ENCODE measurements around the gene CDYL. TPM values are rescaled to one million over a fixed set of nuclear protein-coding genes. Genes with fewer than 3 reads are reported as not detected.

CDYL gene
- total and polyA plus RNA-seq, 2 donors: 10.4 to 56.0 TPM

DNA sequence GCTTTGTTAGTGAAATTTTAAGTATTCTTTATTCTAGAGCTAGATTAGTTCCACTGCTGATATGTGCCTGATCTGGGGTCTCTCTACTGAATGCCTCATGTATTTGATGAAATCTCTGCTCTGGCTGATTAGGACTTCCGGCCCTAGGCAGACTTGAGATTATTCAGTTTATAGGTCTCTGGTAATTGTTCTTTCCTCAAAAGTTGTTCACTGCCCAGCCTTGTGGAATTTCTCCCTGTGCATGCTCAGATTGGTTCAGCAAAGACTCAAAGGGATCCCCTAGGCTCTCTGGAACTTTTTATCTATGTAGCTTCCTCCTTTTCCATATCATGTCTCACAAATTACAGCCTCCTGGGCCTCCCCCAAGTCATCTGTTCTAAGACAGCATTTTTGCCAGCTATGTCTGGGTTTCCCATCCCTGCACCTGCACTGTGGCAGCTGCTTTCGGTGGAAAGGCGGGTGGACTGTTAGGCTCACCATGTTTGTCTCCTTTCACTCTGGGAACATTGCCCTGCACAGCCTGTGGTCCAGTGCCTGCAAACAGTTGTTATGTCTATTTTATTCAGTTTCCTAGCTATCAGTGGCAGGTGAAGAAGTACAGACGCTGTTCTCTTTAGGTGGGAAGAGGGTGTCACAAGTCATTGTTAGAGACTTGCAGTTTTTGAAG lies 154.0 kb downstream of the CDYL start:
- Histone ChIP-seq H3K4me3 (ENCODE audit: low read length in 2 of 2) (no peak overlapping the region), H3K9me3 (ENCODE audit: control insufficient read depth in 2 of 2, insufficient read depth in 1 of 2, low read length in 1 of 2) (peaks cover 0 to 3% of the 10 kb centered on the region in 2 donors), H3K27me3 (ENCODE audit: control insufficient read depth in 2 of 2, insufficient read depth in 1 of 2, low read length in 1 of 2) (no peaks in the 10 kb centered on the region), H3K4me1 (ENCODE audit: control insufficient read depth in 2 of 2, insufficient read depth in 2 of 2, low read length in 2 of 2) (peaks cover 0 to 27% of the 10 kb centered on the region in 2 donors), H3K27ac (ENCODE audit: low read depth in 1 of 2, low read length in 1 of 2) (no peak overlapping the region), H3K36me3 (ENCODE audit: control insufficient read depth in 2 of 2, insufficient read depth in 2 of 2, low read length in 1 of 2) (no peaks in the 10 kb centered on the region)
- no peak for DNase-seq (ENCODE audit: low read depth in 6 of 9, low spot score in 9 of 9)
- 72% methylated on average over 4 of the region's 4 CpGs for WGBS

DNA sequence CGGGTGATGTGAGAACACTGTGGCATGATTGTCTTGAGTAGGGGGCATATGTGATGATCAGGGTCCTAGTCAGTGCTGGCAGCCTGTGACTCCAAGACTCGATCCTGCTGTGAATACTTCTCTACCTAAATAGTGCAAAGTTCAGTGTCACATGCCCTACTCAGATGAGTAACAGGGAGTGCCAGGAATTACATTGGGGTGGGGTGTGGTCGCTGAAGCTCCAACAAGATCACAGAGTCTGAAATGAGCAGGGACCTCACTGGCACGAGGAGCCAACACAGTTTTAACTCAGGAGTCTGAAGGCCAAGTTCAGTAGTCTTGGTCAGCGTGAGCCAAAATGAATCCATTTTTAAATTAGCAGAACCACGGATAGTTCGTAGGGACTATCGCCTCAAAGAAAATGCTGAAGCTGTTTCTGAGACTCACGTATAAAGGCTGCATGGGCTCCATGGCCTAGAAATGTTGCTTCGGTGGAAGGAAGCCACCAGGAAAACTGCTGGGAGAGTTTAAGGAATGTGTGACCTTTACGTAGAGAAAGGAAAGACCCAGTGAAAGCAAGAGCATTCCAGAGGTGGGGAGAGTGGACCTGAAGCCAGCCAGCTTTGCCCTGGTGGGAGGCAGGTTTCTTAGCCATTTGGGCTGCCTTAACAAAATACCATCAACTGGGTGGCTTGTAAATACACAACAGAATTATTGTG lies 155.5 kb downstream of the CDYL start:
- DNase-seq (ENCODE audit: low read depth in 6 of 9, low spot score in 9 of 9): no peak
- peaks cover 4% of the 10 kb centered on the region in 2 donors for H3K36me3 ChIP-seq (ENCODE audit: control insufficient read depth in 2 of 2, insufficient read depth in 2 of 2, low read length in 1 of 2)
- H3K27ac ChIP-seq (ENCODE audit: low read depth in 1 of 2, low read length in 1 of 2): no peak overlapping the region
- H3K4me1 ChIP-seq (ENCODE audit: control insufficient read depth in 2 of 2, insufficient read depth in 2 of 2, low read length in 2 of 2): peaks cover 0 to 36% of the 10 kb centered on the region in 2 donors
- 98% methylated on average over 11 of the region's 11 CpGs for WGBS
- no peaks in the 10 kb centered on the region for H3K27me3 ChIP-seq (ENCODE audit: control insufficient read depth in 2 of 2, insufficient read depth in 1 of 2, low read length in 1 of 2)
- H3K4me3 ChIP-seq (ENCODE audit: low read length in 2 of 2): no peak overlapping the region
- peaks cover 0 to 3% of the 10 kb centered on the region in 2 donors for H3K9me3 ChIP-seq (ENCODE audit: control insufficient read depth in 2 of 2, insufficient read depth in 1 of 2, low read length in 1 of 2)

GRCh38 chr6:4932228-4932903 lies 156.2 kb downstream of the CDYL start:
- Histone ChIP-seq H3K4me3 (ENCODE audit: low read length in 2 of 2) (no peak overlapping the region), H3K27ac (ENCODE audit: low read depth in 1 of 2, low read length in 1 of 2) (no peak overlapping the region), H3K9me3 (ENCODE audit: control insufficient read depth in 2 of 2, insufficient read depth in 1 of 2, low read length in 1 of 2) (peaks cover 0 to 3% of the 10 kb centered on the region in 2 donors), H3K27me3 (ENCODE audit: control insufficient read depth in 2 of 2, insufficient read depth in 1 of 2, low read length in 1 of 2) (no peaks in the 10 kb centered on the region), H3K36me3 (ENCODE audit: control insufficient read depth in 2 of 2, insufficient read depth in 2 of 2, low read length in 1 of 2) (peaks cover 4% of the 10 kb centered on the region in 2 donors), H3K4me1 (ENCODE audit: control insufficient read depth in 2 of 2, insufficient read depth in 2 of 2, low read length in 2 of 2) (peaks cover 0 to 36% of the 10 kb centered on the region in 2 donors)
- DNase-seq (ENCODE audit: low read depth in 6 of 9, low spot score in 9 of 9): no peak
- 94% methylated on average over 8 of the region's 8 CpGs for WGBS

GRCh38 chr6:4935486-4935885 lies 159.3 kb downstream of the CDYL start:
- Histone ChIP-seq H3K27me3 (ENCODE audit: control insufficient read depth in 2 of 2, insufficient read depth in 1 of 2, low read length in 1 of 2) (no peaks in the 10 kb centered on the region), H3K4me3 (ENCODE audit: low read length in 2 of 2) (no peak overlapping the region), H3K27ac (ENCODE audit: low read depth in 1 of 2, low read length in 1 of 2) (no peak overlapping the region), H3K36me3 (ENCODE audit: control insufficient read depth in 2 of 2, insufficient read depth in 2 of 2, low read length in 1 of 2) (peaks cover 4 to 7% of the 10 kb centered on the region in 2 donors), H3K4me1 (ENCODE audit: control insufficient read depth in 2 of 2, insufficient read depth in 2 of 2, low read length in 2 of 2) (peaks cover 0 to 32% of the 10 kb centered on the region in 2 donors), H3K9me3 (ENCODE audit: control insufficient read depth in 2 of 2, insufficient read depth in 1 of 2, low read length in 1 of 2) (peaks cover 0 to 3% of the 10 kb centered on the region in 2 donors)
- DNase-seq (ENCODE audit: low read depth in 6 of 9, low spot score in 9 of 9): no peak
- WGBS: 70% methylated on average over 10 of the region's 10 CpGs

GRCh38 chr6:4935975-4936680 lies 159.9 kb downstream of the CDYL start:
- Histone ChIP-seq H3K9me3 (ENCODE audit: control insufficient read depth in 2 of 2, insufficient read depth in 1 of 2, low read length in 1 of 2) (peaks cover 0 to 3% of the 10 kb centered on the region in 2 donors), H3K27me3 (ENCODE audit: control insufficient read depth in 2 of 2, insufficient read depth in 1 of 2, low read length in 1 of 2) (no peaks in the 10 kb centered on the region), H3K4me3 (ENCODE audit: low read length in 2 of 2) (no peak overlapping the region), H3K36me3 (ENCODE audit: control insufficient read depth in 2 of 2, insufficient read depth in 2 of 2, low read length in 1 of 2) (peaks cover 4 to 7% of the 10 kb centered on the region in 2 donors), H3K27ac (ENCODE audit: low read depth in 1 of 2, low read length in 1 of 2) (no peak overlapping the region), H3K4me1 (ENCODE audit: control insufficient read depth in 2 of 2, insufficient read depth in 2 of 2, low read length in 2 of 2) (peaks cover 0 to 29% of the 10 kb centered on the region in 2 donors)
- 94% methylated on average over 13 of the region's 13 CpGs for WGBS
- DNase-seq (ENCODE audit: low read depth in 6 of 9, low spot score in 9 of 9): no peak

GRCh38 chr6:4936681-4937041 lies 160.5 kb downstream of the CDYL start:
- peaks cover 4 to 7% of the 10 kb centered on the region in 2 donors for H3K36me3 ChIP-seq (ENCODE audit: control insufficient read depth in 2 of 2, insufficient read depth in 2 of 2, low read length in 1 of 2)
- DNase-seq (ENCODE audit: low read depth in 6 of 9, low spot score in 9 of 9): peak in 3 of 9 donors; percentile 15 to 55 (median 28)
- H3K27me3 ChIP-seq (ENCODE audit: control insufficient read depth in 2 of 2, insufficient read depth in 1 of 2, low read length in 1 of 2): no peaks in the 10 kb centered on the region
- H3K27ac ChIP-seq (ENCODE audit: low read depth in 1 of 2, low read length in 1 of 2): no peak overlapping the region
- H3K4me3 ChIP-seq (ENCODE audit: low read length in 2 of 2): no peak overlapping the region
- 48% methylated on average over 4 of the region's 4 CpGs for WGBS
- peaks cover 0 to 23% of the 10 kb centered on the region in 2 donors for H3K4me1 ChIP-seq (ENCODE audit: control insufficient read depth in 2 of 2, insufficient read depth in 2 of 2, low read length in 2 of 2)
- peaks cover 0 to 3% of the 10 kb centered on the region in 2 donors for H3K9me3 ChIP-seq (ENCODE audit: control insufficient read depth in 2 of 2, insufficient read depth in 1 of 2, low read length in 1 of 2)

- H3K9me3 ChIP-seq (ENCODE audit: control insufficient read depth in 2 of 2, insufficient read depth in 1 of 2, low read length in 1 of 2): peaks cover 0 to 3% of the 10 kb centered on the region in 2 donors
- no peak for DNase-seq (ENCODE audit: low read depth in 6 of 9, low spot score in 9 of 9)
- peaks cover 0 to 24% of the 10 kb centered on the region in 2 donors for H3K4me1 ChIP-seq (ENCODE audit: control insufficient read depth in 2 of 2, insufficient read depth in 2 of 2, low read length in 2 of 2)
- no peak overlapping the region for H3K27ac ChIP-seq (ENCODE audit: low read depth in 1 of 2, low read length in 1 of 2)
- H3K4me3 ChIP-seq (ENCODE audit: low read length in 2 of 2): no peak overlapping the region
- 96% methylated on average over 9 of the region's 9 CpGs for WGBS
- H3K27me3 ChIP-seq (ENCODE audit: control insufficient read depth in 2 of 2, insufficient read depth in 1 of 2, low read length in 1 of 2): no peaks in the 10 kb centered on the region
- peaks cover 4 to 7% of the 10 kb centered on the region in 2 donors for H3K36me3 ChIP-seq (ENCODE audit: control insufficient read depth in 2 of 2, insufficient read depth in 2 of 2, low read length in 1 of 2)
Observed at GRCh38 chr6:4937414-4937813, 161.2 kb downstream of the CDYL start.

GRCh38 chr6:4939241-4939640 lies 163.0 kb downstream of the CDYL start:
- 95% methylated on average over 1 of the region's 1 CpG for WGBS
- Histone ChIP-seq H3K9me3 (ENCODE audit: control insufficient read depth in 2 of 2, insufficient read depth in 1 of 2, low read length in 1 of 2) (no peaks in the 10 kb centered on the region), H3K27ac (ENCODE audit: low read depth in 1 of 2, low read length in 1 of 2) (no peak overlapping the region), H3K27me3 (ENCODE audit: control insufficient read depth in 2 of 2, insufficient read depth in 1 of 2, low read length in 1 of 2) (no peaks in the 10 kb centered on the region), H3K4me3 (ENCODE audit: low read length in 2 of 2) (no peak overlapping the region), H3K36me3 (ENCODE audit: control insufficient read depth in 2 of 2, insufficient read depth in 2 of 2, low read length in 1 of 2) (peaks cover 4 to 8% of the 10 kb centered on the region in 2 donors), H3K4me1 (ENCODE audit: control insufficient read depth in 2 of 2, insufficient read depth in 2 of 2, low read length in 2 of 2) (peaks cover 0 to 22% of the 10 kb centered on the region in 2 donors)
- DNase-seq (ENCODE audit: low read depth in 6 of 9, low spot score in 9 of 9): no peak

All from thymus (tissue), 11 donors.